Naive thymus-derived CD4-positive, alpha-beta T cell (primary cell): Measurements from ENCODE around the gene RNU1-3. TPM values are rescaled to one million over a fixed set of nuclear protein-coding genes. Genes with fewer than 3 reads are reported as not detected.
"Not testable (repeated sequence)": the region's sequence is repeated elsewhere in the genome, so short reads cannot be mapped to it uniquely, and the experiment has no call there.

Source experiments
- ATAC-seq: fragments of 150-1000 bp; cut with Tn5 transposase; 2 replicates; pipeline ENCODE4 v1.10.0; 2021; ENCODE audit warnings: mild to moderate bottlenecking, moderate library complexity
- CTCF ChIA-PET: fragments of 350-600 bp; sonication (Branson Sonifier 250); formaldehyde crosslinking; loops from one replicate; lab custom pipeline; 2021; ENCODE audit warnings: antibody characterized with exemption; lab: Charles Lee
- POLR2A ChIA-PET: fragments of 350-600 bp; sonication (Branson Sonifier 250); formaldehyde crosslinking; loops from one replicate; lab custom pipeline; 2021; ENCODE audit warnings: antibody characterized with exemption, inconsistent platforms; lab: Charles Lee
- DNase-seq, 9 donors: peaks; one replicate each; pipeline versions ENCODE4 v3.0.0 to v3.0.0-alpha.2; 2020 to 2022; ENCODE audit warnings: mixed read lengths in 1 of 9
- H3K27ac ChIP-seq: one replicate; pipeline ENCODE4 v1.7.0; 2013; ENCODE audit warnings: mild to moderate bottlenecking, low read depth, low read length, moderate library complexity
- H3K27me3 ChIP-seq, 2 donors: one replicate each; pipeline ENCODE4 v1.7.0; 2013; ENCODE audit warnings: low read length in 2 of 2, mild to moderate bottlenecking in 2 of 2, moderate library complexity in 2 of 2; ENCODE audit not compliant: control insufficient read depth in 2 of 2, insufficient read depth in 2 of 2
- H3K36me3 ChIP-seq, 3 experiments: 1 replicate in 2 of 3; 2 replicates in 1 of 3; pipeline ENCODE4 v1.7.0; 2013; ENCODE audit warnings: low read length in 3 of 3, mild to moderate bottlenecking in 3 of 3, moderate library complexity in 1 of 3; ENCODE audit not compliant: insufficient read depth in 3 of 3, control insufficient read depth in 2 of 3
- H3K4me1 ChIP-seq, 2 donors: one replicate each; pipeline ENCODE4 v1.7.0; 2013; ENCODE audit warnings: low read length in 2 of 2, mild to moderate bottlenecking in 2 of 2, moderate library complexity in 1 of 2; ENCODE audit not compliant: control insufficient read depth in 2 of 2, insufficient read depth in 2 of 2
- H3K4me3 ChIP-seq: 2 replicates; pipeline ENCODE4 v1.7.0; 2013; ENCODE audit warnings: mild to moderate bottlenecking, low read length
- H3K9me3 ChIP-seq, 3 experiments: 1 replicate in 2 of 3; 2 replicates in 1 of 3; pipeline ENCODE4 v1.7.0; 2013; ENCODE audit warnings: low read length in 3 of 3; ENCODE audit not compliant: control insufficient read depth in 2 of 3
- H3K27ac Mint-ChIP-seq, 9 donors: one replicate each; pipeline ENCODE4 v1.8.0; 2020 to 2022; ENCODE audit warnings: mixed read lengths in 9 of 9, mild to moderate bottlenecking in 8 of 9, moderate library complexity in 5 of 9, inconsistent platforms in 2 of 9
- H3K27me3 Mint-ChIP-seq, 5 donors: one replicate each; pipeline ENCODE4 v1.8.0; 2021 to 2022; ENCODE audit warnings: mixed read lengths in 5 of 5, mild to moderate bottlenecking in 1 of 5
- H3K36me3 Mint-ChIP-seq, 5 donors: one replicate each; pipeline ENCODE4 v1.8.0; 2020 to 2022; ENCODE audit warnings: mixed read lengths in 5 of 5, mild to moderate bottlenecking in 3 of 5, inconsistent platforms in 1 of 5
- H3K4me1 Mint-ChIP-seq, 7 donors: one replicate each; pipeline ENCODE4 v1.8.0; 2020 to 2022; ENCODE audit warnings: mixed read lengths in 7 of 7, mild to moderate bottlenecking in 3 of 7, inconsistent platforms in 1 of 7
- H3K4me3 Mint-ChIP-seq, 10 donors: one replicate each; pipeline ENCODE4 v1.8.0; 2020 to 2022; ENCODE audit warnings: mild to moderate bottlenecking in 10 of 10, mixed read lengths in 10 of 10, moderate library complexity in 6 of 10, inconsistent platforms in 2 of 10
- H3K9me3 Mint-ChIP-seq, 11 donors: one replicate each; pipeline ENCODE4 v1.8.0; 2020 to 2022; ENCODE audit warnings: mixed read lengths in 11 of 11, mild to moderate bottlenecking in 4 of 11, inconsistent platforms in 1 of 11, moderate library complexity in 1 of 11
- intact Hi-C, 2 donors: fragments of 100-400 bp; cut with micrococcal nuclease; formaldehyde crosslinking; loops; one replicate each; pipeline ENCODE4 v1.15.1; 2023
- polyA plus RNA-seq, 2 donors: library from polyadenylated mRNA; unstranded; fragments of 300-500 nt; fragmentation: Illumina TruSeq; gene quantifications; one replicate each; pipeline ENCODE4 v1.2.3, GENCODE V29; 2021
- total RNA-seq, 6 experiments: library from RNA in 5 of 6; stranded (reverse) in 5 of 6; gene quantifications; 1 replicate in 5 of 6; 2 replicates in 1 of 6; pipeline ENCODE4 v1.2.3 and lab custom pipeline; 2021 to 2026

Gene RNU1-3
- total and polyA plus RNA-seq, 7 experiments from 2014 or later = 2,341 to 4,458 (median 3,337) TPM; not detected in 2

- H3K4me1 ChIP-seq, H3K36me3 ChIP-seq, H3K27ac Mint-ChIP-seq, H3K4me3 ChIP-seq, H3K4me1 Mint-ChIP-seq, intact Hi-C loops, H3K9me3 Mint-ChIP-seq, H3K36me3 Mint-ChIP-seq, H3K27me3 Mint-ChIP-seq, H3K27me3 ChIP-seq, H3K27ac ChIP-seq, H3K9me3 ChIP-seq: not testable (repeated sequence)
- peak overlapping the region in 2 of 10 donors; percentile 38 to 46 for H3K4me3 Mint-ChIP-seq
- ATAC-seq = peak; percentile 88
- ChIA-PET POLR2A (interaction anchor here (1.8 kb wide), 1 partner anchor 196 kb away, joined by 6 read pairs; no protein-coding TSS in a partner anchor), CTCF (interaction anchor here (0.6 to 0.7 kb wide), 2 partner anchors 242 to 628 kb away, joined by 3 to 5 read pairs; no protein-coding TSS in a partner anchor)
- DNase-seq = peak in 8 of 9 donors; percentile 19 to 67 (median 46)
These were observed 42.9 kb upstream of the RNU1-3 start for GRCh38 chr1:16709659-16710087.

DNA sequence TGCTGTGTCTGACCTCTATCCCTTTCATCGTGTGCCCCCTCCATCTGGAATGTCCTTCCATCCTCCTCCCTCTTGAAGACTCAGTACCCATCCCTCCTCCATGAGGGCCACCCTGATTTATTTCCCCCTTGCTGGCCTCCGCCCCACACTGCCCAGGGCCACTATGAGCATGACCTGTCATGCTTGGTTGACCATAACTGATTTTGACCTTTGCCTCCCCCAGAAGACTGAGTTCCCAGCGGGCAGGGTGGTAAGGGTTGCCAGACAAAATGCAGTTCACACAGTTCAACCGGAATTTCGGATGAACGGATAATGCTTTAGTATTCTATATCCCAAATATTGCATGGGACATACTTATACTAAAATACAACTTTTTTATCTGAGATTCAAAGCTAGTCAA is 42.0 kb upstream of the RNU1-3 start:
- H3K27me3 ChIP-seq, H3K36me3 ChIP-seq, H3K4me3 ChIP-seq, intact Hi-C loops, H3K27ac ChIP-seq, ATAC-seq, H3K9me3 Mint-ChIP-seq, H3K4me3 Mint-ChIP-seq, H3K27me3 Mint-ChIP-seq, H3K4me1 Mint-ChIP-seq, DNase-seq, H3K9me3 ChIP-seq, H3K4me1 ChIP-seq, H3K36me3 Mint-ChIP-seq, H3K27ac Mint-ChIP-seq: not testable (repeated sequence)
- ChIA-PET CTCF (interaction anchor here (0.7 kb wide), 1 partner anchor 243 kb away, joined by 5 read pairs; no protein-coding TSS in a partner anchor), POLR2A (interaction anchor here (0.6 to 1.8 kb wide), 2 partner anchors 195 to 197 kb away, joined by 4 to 6 read pairs; no protein-coding TSS in a partner anchor)

GRCh38 chr1:16707130-16708093 is 40.7 kb upstream of the RNU1-3 start:
- H3K4me1 Mint-ChIP-seq, H3K9me3 ChIP-seq, H3K27me3 Mint-ChIP-seq, H3K27ac Mint-ChIP-seq, H3K27me3 ChIP-seq, intact Hi-C loops, H3K4me1 ChIP-seq, H3K36me3 Mint-ChIP-seq, H3K9me3 Mint-ChIP-seq, H3K36me3 ChIP-seq, H3K27ac ChIP-seq, H3K4me3 ChIP-seq: not testable (repeated sequence)
- ATAC-seq = peak; percentile 41
- POLR2A ChIA-PET = interaction anchor here (0.8 to 1.1 kb wide), 2 partner anchors 192 to 198 kb away, joined by 3 to 4 read pairs; no protein-coding TSS in a partner anchor
- CTCF ChIA-PET = interaction anchor here (0.6 to 1.7 kb wide), 5 partner anchors 12 to 197 kb away, joined by 3 to 4 read pairs (median 3); no protein-coding TSS in a partner anchor
- peak overlapping the region in 4 of 10 donors; percentile 35 to 60 (median 52) for H3K4me3 Mint-ChIP-seq
- DNase-seq = peak in 1 of 9 donors; percentile 24

DNA sequence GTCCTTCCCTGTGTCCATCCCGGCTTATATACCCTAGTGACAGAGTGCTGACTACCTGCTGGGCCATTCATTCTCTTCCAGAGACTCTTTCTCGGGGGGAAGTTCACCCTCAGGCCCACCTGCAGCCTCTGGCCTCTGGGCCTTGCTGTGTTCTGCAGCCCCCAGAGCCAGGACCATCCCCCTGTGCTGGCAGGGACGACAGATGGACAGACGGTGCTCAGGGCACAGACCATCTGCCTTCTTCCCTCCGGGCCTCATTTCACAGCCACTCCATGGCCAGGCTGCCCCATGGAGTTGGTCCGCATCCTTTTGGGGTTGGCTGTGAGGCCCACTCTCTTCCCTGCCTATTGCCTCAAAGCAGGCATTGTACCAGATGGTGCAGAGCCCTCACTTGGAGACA is 39.6 kb upstream of the RNU1-3 start:
- H3K9me3 ChIP-seq, H3K4me3 Mint-ChIP-seq, H3K4me1 ChIP-seq, H3K4me3 ChIP-seq, intact Hi-C loops, H3K4me1 Mint-ChIP-seq, H3K36me3 ChIP-seq, H3K27ac ChIP-seq, H3K27ac Mint-ChIP-seq, H3K36me3 Mint-ChIP-seq, H3K9me3 Mint-ChIP-seq, DNase-seq, H3K27me3 Mint-ChIP-seq, H3K27me3 ChIP-seq, ATAC-seq: not testable (repeated sequence)
- ChIA-PET POLR2A (interaction anchor here (0.8 to 1.1 kb wide), 2 partner anchors 193 to 199 kb away, joined by 3 to 4 read pairs; no protein-coding TSS in a partner anchor), CTCF (interaction anchor here (0.6 to 1.7 kb wide), 2 partner anchors 11 to 185 kb away, joined by 3 to 4 read pairs; no protein-coding TSS in a partner anchor)

DNA sequence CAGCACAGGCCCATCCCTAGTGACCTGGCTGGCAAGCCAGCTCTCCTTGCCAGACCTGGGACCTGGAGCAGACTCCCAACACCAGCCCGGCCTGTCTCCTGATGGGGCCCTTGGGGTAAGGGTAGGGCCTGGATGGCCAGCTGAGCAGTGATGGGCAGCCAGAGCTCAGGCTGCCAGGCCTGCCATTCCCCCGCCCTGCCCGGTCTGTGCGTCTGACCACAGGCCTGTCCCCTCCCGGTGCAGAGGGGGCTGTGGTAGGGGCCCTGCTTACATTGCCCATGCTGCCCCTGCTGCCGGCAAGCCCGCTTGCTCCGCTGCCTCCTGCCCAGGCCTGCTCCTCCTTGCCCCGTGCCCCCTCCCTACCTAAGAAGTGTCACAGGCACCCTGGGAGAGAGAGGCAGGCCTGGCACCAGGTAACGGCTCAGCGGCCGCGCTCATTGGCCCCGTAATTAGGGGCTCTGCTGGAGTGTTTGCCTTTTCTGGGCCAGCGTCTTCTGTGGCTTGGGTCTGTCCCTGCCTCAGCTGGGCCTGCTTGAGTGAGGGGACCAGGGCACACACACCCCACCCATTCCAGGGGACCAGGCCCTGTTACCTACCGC is 37.9 kb upstream of the RNU1-3 start:
- H3K36me3 ChIP-seq, H3K9me3 Mint-ChIP-seq, H3K4me3 ChIP-seq, H3K36me3 Mint-ChIP-seq, H3K27me3 Mint-ChIP-seq, H3K9me3 ChIP-seq, ATAC-seq, H3K27ac Mint-ChIP-seq, H3K27ac ChIP-seq, H3K27me3 ChIP-seq, intact Hi-C loops, CTCF ChIA-PET, H3K4me1 ChIP-seq, H3K4me3 Mint-ChIP-seq, DNase-seq, H3K4me1 Mint-ChIP-seq: not testable (repeated sequence)
- POLR2A ChIA-PET = interaction anchor here (0.7 kb wide), 1 partner anchor 13 kb away, joined by 4 read pairs; no protein-coding TSS in a partner anchor

DNA sequence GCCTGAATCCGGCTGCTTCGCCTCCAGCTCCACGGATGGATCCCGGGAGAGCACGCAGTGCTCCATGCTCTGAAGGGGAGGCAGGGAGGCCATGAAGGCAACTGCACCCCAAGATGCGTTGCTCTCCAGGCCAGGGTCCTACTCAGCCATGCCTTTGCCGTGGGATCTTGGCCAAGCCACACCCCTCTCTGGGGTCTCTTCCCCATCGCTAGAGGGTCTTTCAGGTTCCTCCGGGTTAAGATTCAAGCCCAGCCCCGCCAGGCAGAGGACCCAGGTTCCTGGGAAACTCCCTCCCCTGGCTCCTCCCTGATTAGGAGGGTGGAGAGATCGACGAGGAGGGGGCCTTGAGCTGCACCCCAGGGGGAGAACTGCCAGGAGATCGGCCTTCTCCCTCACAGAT is 37.3 kb upstream of the RNU1-3 start:
- H3K4me3 Mint-ChIP-seq, H3K4me1 ChIP-seq, H3K4me1 Mint-ChIP-seq, DNase-seq, H3K9me3 ChIP-seq, H3K27ac Mint-ChIP-seq, H3K27me3 Mint-ChIP-seq, H3K9me3 Mint-ChIP-seq, intact Hi-C loops, H3K36me3 Mint-ChIP-seq, POLR2A ChIA-PET, H3K27ac ChIP-seq, H3K4me3 ChIP-seq, H3K27me3 ChIP-seq, ATAC-seq, H3K36me3 ChIP-seq, CTCF ChIA-PET: not testable (repeated sequence)
